ENCODE results near the gene MLH1.
"Not testable (repeated sequence)": the region's sequence is repeated elsewhere in the genome, so short reads cannot be mapped to it uniquely, and the experiment has no call there.

Gene MLH1

DNA sequence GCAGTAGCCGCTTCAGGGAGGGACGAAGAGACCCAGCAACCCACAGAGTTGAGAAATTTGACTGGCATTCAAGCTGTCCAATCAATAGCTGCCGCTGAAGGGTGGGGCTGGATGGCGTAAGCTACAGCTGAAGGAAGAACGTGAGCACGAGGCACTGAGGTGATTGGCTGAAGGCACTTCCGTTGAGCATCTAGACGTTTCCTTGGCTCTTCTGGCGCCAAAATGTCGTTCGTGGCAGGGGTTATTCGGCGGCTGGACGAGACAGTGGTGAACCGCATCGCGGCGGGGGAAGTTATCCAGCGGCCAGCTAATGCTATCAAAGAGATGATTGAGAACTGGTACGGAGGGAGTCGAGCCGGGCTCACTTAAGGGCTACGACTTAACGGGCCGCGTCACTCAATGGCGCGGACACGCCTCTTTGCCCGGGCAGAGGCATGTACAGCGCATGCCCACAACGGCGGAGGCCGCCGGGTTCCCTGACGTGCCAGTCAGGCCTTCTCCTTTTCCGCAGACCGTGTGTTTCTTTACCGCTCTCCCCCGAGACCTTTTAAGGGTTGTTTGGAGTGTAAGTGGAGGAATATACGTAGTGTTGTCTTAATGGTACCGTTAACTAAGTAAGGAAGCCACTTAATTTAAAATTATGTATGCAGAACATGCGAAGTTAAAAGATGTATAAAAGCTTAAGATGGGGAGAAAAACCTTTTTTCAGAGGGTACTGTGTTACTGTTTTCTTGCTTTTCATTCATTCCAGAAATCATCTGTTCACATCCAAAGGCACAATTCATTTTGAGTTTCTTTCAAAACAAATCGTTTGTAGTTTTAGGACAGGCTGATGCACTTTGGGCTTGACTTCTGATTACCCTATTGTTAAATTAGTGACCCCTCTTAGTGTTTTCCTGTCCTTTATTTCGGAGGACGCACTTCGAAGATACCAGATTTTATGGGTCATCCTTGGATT, at the start of gene MLH1:
Gene MLH1 (plus strand): TSS at position 193 of the 958 bp plus-strand sequence. CDS start 30 bp downstream, at position 223.
- FAIRE-seq = peak; percentile 27
- peak; percentile 100 for DNase-seq (ENCODE audit: low spot score)

DNA sequence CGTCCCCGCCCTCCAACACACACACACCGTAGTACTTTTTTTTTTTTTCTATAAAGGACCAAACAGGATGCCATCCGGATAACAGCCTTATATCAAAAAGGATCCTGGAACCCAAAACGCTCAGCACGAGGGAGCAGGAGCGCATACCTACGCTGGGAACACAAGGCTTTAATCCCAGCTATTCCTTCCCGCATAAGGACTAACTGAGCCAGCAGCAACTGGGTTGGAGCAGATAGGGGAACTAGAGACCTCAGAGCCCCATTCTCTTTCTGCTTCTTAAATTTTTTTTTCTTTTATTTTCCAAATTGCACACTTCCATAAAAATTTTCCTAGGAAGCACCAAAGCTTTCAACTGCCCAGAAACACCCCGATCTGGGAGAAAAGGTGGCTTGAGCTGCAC, 49.7 kb upstream of the MLH1 start:
- DNase-seq (ENCODE audit: low spot score) (no peak), FAIRE-seq (no peak)

DNA sequence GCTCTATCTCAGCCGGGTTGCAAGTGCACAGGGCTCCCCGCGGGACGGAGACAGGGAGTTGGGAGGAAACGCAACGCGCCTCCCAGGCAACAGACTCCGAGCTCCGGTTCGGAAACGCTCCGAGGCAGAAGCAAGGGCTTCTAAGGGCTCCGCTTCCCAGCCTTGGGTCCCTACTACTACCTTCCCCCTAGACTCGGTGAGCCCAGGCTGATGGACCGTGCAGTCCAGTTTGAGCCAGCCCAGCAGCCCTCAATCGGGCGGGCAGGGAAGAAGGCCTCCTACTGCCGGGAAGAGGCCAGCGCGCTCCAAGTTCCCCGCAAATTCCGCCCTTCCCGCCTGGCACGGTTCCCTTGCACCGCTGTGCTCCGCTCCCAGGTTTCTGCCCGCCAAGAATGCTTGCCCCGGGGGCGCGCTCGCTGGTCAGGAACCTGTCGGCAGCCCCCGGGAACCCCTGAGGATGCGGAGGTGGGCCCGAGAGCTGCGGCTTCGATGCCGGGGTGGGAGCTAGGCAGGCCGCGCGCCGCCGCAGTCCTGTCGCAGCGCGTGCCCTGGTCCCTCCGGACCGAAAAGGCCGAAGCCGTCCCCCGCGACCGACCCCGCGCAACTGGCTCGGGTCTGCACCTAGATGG, 49.2 kb upstream of the MLH1 start:
- FAIRE-seq = no peak

DNA sequence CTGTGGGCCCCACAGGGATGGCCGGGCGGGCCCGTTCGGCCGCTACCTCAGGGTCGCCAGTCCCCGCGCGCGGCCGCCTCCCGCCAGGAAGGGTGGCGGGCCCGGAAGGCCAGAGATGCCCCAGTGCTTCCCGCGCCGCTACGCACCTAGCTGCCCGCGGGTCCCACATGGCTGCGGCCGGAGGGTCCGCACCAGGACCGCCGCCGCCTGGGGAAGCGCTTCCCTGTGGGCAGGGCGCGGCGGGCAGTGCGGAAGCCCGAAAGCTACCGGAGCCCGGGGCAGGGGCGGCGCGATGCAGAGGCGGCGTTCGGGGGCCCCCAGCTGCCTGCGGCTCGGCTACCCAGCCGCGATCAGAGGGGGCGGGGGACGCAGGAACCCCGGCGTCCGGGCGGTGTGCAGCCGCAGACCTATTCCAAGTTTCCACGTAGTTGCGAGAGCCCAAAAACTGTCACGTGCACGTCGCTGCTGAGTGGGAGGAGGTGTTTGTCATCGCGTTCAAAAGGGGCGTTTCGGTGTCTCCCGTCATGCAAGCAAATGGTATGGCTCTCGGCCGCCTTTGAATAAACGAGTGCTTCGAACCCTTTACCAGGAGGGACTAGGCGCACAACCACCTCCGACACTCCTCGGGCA, 48.6 kb upstream of the MLH1 start, which contains the start of gene TRANK1:
Gene TRANK1 (minus strand): TSS at position 414 of the 630 bp plus-strand sequence. CDS start 245 bp downstream, at position 169.
- FAIRE-seq (no peak), DNase-seq (ENCODE audit: low spot score) (no peak)

More for the DNA sequence above, 49.2 kb upstream of the MLH1 start:
- no peak for DNase-seq (ENCODE audit: low spot score)

DNA sequence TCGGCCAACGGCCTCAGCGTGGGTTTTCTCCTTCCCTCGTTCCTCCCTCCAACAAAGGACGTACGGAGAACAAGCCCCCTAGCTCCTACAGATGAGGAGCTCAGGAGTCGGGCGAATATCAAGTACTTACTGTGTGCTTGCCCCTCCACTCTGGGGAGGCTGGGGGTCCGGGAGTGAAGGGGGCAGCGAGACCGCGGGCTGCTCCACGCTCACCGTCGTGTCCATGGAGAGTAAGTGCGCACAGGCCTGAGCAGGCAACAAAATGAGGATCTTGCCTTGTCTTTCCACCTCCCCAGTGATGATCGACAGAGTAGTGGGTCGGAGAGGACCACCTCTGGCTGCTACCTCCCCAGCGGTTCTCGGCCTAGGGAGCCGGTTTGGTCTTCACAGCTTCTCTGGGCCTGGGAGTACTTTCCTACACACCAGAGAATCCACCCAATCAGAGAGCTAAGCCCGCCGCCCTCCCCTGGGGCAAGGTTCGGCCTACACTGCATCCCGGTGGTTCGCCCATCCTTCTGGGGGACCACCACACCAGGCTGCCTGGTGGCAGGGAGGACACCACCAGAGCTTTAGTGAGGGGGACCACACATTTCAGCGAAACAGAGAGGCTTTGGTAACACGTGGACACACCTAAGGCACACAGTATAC, 47.9 kb upstream of the MLH1 start:
- no peak for DNase-seq (ENCODE audit: low spot score)
- no peak for FAIRE-seq

DNA sequence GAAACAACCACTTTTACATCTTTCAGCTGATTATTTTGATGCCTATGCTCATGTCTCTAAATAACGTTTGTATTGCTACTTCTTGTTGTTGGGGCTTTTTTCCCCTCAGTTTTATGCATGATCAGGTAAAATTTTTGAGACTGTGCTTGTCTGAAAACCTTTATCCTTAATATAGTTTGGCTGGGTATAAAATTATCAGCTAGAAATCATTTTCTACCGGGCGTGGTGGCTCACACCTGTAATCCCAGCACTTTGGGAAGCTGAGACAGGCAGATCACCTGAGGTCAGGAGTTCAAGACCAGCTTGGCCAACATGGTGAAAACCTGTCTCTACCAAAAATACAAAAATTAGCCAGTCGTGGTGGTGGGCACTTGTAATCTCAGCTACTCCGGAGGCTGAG, 45.5 kb upstream of the MLH1 start:
- not testable (repeated sequence) for FAIRE-seq

DNA sequence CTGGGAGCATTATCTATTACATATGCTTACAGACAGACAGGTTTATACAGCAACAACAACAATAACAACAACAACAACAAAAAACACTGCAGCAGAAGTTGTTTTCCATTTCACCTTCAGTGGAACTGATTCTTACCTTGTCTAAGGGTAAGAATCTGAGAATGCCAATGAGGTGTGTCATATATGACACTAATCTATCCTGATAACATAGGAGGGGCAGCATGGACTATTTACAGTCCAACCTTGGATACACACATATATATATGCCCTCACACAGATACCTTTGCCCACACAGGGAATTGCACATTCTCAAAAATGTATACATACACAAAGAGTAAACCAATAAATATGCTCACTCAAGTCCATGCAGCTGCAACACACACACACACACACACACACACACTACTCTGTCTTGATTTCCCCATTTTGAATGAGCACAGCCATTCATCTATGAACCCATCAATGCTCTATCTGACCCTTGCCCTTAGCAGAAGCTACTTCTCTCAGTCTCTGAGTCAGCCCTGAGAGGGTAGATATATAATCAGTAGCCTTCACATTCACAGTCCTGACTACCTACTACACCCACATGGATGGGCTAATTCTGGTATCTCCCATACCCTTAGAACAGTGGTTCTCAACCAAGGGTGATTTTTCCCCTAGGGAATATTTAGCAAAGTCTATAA, 38.7 kb upstream of the MLH1 start:
- DNase-seq (ENCODE audit: low spot score) (no peak), FAIRE-seq (no peak)

More for the DNA sequence above, 45.5 kb upstream of the MLH1 start:
- DNase-seq (ENCODE audit: low spot score) = not testable (repeated sequence)

DNA sequence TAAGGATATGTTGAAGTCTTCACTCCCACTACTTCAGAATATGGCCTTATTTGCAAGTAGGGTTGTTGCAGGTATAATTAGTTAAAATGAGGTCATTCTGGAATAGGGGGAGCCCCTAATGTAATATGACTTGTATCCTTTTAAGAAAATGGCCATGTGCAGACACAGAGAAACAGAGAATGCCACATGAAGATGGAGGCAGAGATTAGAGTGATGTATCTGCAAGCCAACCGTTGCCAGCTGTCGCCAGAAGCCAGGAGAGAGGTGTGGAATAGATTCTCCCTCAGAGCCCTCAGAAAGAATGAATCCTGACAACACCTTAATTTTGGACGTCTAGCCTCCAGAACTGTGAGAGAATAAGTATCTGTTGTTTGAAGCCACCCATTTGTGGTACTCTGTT, 37.2 kb upstream of the MLH1 start:
- FAIRE-seq = no peak
- no peak for DNase-seq (ENCODE audit: low spot score)

DNA sequence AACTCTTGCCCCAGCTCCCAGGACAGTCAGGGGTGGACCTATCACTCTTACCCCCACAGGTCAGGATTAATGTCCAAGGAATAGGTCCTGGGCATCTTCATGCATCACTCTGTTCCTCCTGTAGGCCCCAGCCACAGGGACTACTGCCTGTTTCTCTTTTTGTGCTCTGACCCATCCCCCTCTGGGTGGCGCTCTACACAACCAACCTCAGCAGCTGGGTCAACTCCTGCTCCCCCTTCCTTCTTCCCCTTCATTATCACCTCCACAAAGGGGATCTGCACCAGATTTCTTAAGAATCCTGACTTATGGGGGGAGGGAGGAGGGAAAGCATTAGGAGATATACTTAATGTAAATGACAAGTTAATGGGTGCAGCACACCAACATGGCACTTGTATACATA, 36.3 kb upstream of the MLH1 start:
- FAIRE-seq = no peak

DNA sequence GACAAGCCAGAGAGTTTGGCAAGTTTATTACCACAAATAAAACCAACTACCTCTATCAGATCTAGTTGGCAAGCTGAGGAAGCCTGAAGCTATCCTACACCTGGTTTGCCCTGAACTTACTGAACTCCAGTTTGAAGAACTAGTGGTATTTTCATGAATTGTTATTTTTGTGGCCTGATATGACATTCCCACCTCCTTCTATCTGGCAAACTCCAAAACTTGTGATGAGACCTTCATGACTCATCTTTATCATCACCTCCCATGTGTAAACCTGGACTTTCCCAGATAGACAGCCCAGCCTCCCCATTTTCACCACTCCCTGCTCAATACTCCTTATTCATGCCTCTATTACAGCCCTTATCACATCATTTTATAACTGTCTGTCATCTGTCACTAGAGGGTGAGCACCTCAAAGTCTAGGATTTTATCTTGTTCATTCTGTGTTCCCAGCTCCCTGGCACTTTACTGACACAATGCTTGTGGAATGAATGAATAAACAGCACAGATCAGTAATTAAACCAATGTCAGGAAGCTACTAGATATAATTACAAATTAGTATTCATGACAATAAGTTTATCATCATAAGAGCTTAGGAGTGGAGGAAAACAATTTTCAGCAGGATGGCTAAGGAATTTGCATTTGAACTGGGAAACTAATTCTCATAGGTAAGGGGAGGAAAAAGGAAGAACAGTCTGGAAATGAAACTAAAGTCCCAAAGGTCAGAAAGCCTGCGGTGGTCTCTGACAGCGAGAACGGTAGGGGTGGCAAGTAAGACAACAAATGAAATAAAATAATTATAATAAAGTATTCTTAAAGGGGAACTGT, 35.2 kb upstream of the MLH1 start:
- FAIRE-seq (peak; percentile 83), DNase-seq (ENCODE audit: low spot score) (peak; percentile 83)

More for the DNA sequence above, 36.3 kb upstream of the MLH1 start:
- no peak for DNase-seq (ENCODE audit: low spot score)

DNA sequence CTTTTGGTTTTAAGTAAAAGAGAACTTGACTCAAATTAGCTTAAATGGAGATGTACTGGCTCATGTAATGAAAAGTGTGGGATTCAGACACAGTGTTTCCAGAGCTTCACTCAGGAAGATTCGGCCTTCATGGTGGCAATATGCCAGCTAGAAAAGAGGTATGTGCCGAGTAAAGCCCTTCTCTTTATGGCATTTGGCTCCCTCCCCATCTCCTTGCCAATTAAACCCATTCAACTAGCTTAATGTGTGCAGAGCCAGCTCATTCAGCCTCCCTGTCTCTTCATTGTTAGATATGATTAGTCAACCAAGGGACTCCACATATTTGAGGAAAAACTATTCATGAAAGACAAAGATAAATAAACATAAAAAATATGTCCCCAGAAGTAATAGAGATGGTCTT, 33.5 kb upstream of the MLH1 start:
- no peak for FAIRE-seq
- no peak for DNase-seq (ENCODE audit: low spot score)

DNA sequence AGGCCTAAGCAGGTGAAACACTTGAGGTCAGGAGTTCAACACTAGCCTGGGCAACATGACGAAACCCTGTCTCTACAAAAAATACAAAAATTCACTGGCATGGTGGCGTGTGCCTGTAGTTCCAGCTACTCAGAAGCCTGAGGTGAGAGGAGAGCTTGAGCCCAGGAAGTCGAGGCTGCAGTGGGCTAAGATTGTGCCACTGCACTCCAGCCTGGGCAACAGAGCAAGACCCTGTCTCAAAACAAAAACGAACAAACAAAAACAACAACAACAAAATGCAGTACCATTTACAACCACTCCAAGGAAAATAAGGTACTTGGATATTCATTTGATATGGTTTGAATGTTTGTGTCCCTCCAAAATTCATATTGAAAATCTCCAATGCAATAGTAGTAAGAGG, 32.8 kb upstream of the MLH1 start:
- no peak for FAIRE-seq
- no peak for DNase-seq (ENCODE audit: low spot score)

DNA sequence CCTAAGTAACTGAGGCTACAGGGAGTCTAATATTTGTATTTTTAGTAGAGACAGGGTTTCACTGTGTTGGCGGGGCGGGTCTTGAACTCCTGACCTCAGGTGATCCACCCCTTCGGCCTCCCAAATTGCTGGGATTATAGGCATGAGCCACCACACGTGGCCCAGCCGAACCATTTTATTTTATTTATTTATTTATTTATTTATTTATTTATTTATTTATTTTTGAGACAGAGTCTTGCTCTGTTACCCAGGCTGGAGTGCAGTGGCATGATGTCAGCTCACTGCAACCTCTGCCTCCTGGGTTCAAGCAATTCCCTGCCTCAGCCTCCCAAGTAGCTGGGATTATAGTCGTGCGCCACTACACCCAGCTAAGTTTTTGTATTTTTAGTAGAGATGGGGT, 30.3 kb upstream of the MLH1 start:
- not testable (repeated sequence) for FAIRE-seq; DNase-seq (ENCODE audit: low spot score)

DNA sequence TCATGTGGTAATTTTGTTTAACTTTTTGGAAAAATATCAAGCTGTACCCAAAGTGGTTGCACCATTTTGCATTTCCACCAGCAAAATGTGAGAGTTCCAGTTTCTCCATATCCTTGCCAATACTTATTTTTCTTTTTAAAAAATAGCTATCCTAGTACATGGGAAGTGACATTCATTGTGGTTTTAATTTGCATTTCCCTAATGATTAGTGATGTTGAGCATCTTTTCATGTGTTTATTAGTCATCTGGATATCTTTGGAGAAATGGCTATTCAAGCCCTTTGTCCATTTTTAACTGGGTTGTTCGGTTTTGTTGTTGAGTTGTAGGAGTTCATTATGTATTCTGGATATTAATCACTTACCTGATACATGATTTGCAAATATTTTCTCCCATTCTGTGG, 29.0 kb upstream of the MLH1 start:
- no peak for DNase-seq (ENCODE audit: low spot score)
- no peak for FAIRE-seq

DNA sequence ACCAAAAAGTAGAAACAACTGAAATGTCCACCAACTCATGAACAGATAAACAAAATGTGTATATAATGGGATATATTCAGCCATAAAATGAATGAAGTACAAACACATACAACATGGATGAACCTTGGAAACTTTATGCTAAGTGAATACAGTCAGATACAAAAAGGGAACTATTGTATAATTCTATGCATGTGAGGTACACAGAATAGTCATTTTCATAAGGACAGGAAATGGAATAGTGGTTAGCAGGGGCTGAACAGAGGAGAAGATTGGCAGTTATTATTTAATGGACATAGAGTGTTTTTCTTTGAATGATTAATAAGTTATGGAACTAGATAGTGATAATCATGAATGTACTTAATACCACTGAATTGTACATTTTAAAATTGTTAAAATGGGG, 28.5 kb upstream of the MLH1 start:
- DNase-seq (ENCODE audit: low spot score) (no peak), FAIRE-seq (no peak)

DNA sequence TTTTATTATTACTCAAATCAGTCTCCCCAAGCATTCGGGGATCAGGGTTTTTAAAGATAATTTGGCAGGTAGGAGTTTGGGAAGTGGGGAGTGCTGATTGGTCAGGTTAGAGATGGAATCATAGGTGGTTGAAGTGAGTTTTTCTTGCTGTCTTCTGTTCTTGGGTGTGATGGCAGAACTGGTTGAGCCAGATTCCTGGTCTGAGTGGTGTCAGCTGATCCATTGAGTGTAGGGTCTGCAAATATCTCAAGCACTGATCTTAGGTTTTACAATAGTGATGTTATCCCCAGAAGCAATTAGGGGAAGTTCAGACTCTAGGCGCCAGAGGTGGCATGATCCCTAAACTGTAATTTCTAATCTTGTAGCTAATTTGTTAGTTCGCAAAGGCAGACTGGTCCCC, 27.9 kb upstream of the MLH1 start:
- no peak for DNase-seq (ENCODE audit: low spot score)
- no peak for FAIRE-seq

DNA sequence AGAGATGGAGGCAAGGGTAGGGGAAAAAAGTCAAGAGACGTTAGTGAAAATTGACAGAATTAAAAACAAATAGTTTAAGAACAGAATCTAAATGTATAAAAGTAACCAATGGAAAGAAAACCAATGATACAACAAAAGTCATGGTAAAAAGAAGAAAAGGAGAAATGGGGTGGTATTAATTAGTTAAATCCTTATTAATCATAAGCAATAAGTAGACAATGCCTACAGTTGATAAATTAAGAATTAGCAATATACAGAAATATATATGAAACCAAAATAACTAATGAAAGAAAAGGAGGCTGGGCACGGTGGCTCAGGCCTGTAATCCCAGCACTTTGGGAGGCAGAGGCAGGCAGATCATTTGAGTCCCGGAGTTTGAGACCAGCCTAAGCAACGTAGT, 24.2 kb upstream of the MLH1 start:
- no peak for FAIRE-seq
- no peak for DNase-seq (ENCODE audit: low spot score)

DNA sequence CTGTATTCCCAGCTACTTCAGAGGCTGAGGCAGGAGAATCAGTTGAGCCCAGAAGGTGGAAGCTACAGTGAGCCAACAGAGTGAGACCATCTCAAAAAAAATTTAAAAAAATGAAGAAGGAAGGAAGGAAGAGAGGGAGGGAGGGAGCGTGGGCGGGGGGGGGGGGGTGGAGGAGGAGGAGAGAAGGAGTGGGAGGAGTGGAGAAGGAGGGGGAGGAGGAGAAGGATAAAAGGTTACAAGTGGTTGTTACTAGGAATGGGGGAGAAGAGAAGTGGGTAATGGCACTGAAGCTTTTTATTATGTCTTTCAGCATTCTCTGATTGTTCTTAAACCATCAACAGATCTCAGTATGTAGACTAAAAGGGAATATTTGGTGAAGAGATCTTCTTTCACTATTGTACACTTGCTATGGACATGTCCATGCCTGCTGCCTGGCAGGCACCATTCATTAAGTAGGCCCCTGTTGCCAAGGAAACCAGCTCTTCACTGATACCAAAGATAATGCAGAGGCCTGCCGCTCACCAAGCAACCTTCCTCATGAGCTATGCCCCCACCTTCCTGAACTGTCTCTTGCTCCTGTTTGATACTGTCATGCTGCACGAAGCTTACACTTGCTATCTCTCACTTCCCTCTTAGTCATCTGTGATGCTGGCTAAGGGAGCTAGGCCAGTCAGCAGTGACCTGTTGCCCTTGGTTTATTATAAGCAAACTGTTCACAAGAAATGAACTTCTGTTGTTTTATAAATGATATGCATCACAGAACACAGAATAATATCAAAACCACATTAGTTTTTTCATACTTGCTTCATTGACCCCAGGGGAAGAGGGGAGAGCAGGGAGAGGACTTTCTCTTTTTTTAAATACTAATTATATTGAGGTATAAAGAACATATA, 23.5 kb upstream of the MLH1 start:
- FAIRE-seq = peak; percentile 71
- peak; percentile 86 for DNase-seq (ENCODE audit: low spot score)

DNA sequence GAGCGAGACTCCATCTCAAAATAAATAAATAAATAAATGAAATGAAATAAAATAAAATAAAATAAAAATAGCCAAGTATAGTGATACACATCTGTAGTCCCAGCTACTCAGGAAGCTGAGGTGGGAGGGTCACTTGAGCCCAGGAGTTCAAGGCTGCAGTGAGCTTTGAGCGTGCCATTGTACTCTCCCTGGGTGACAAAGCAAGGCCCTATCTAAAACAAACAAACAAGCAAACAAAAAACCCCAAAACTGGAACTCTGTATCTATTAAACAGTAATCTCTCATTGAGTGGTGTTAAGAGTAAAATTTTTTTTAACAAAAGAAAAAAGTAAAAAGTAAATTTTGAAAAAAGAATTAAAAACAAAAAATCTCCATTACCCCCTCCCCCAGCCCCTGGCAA, 21.2 kb upstream of the MLH1 start:
- FAIRE-seq = no peak

More for the DNA sequence above, 21.2 kb upstream of the MLH1 start:
- no peak for DNase-seq (ENCODE audit: low spot score)
